NCI-H1092 (cell line): ENCODE measurements around the gene ZNF462.

Experiments
- DNase-seq: peaks from one replicate; lab custom pipeline; 2025; lab: John Stamatoyannopoulos, UW

The ZNF462 gene

GRCh38 chr9:107060062-107060461 is 197.1 kb downstream of the ZNF462 start:
- DNase-seq, result no peak
